Gastroesophageal sphincter (tissue), 4 donors: ENCODE measurements around the gene CHMP6. TPM values are rescaled to one million over a fixed set of nuclear protein-coding genes. Genes with fewer than 3 reads are reported as not detected.
"Not testable (repeated sequence)": the region's sequence is repeated elsewhere in the genome, so short reads cannot be mapped to it uniquely, and the experiment has no call there.

Source experiments
- ATAC-seq: fragments of 150-250 bp; one replicate; pipeline ENCODE4 v1.9.1; 2016; ENCODE audit warnings: mild to moderate bottlenecking, moderate library complexity
- H3K27ac ChIP-seq, 4 donors: fragments of 200-600 bp; sonication (generic) in 3 of 4; 1 replicate in 3 of 4; 2 replicates in 1 of 4; pipeline ENCODE4 v1.5.1; 2016 to 2019
- H3K27me3 ChIP-seq: fragments of 200-600 bp; sonication (generic); one replicate; pipeline ENCODE4 v1.5.1; 2019
- H3K36me3 ChIP-seq, 2 donors: fragments of 200-600 bp; sonication (generic); one replicate each; pipeline ENCODE4 v1.5.1; 2019; ENCODE audit warnings: control low read depth in 1 of 2
- H3K4me1 ChIP-seq, 3 donors: fragments of 200-600 bp; sonication (generic); 1 replicate in 2 of 3; 2 replicates in 1 of 3; pipeline ENCODE4 v1.5.1; 2016 to 2019; ENCODE audit warnings: control low read depth in 2 of 3
- H3K4me3 ChIP-seq, 2 donors: fragments of 200-600 bp; sonication (generic); one replicate each; pipeline ENCODE4 v1.5.1; 2019; ENCODE audit warnings: mild to moderate bottlenecking in 1 of 2, moderate library complexity in 1 of 2
- H3K9me3 ChIP-seq, 3 donors: fragments of 200-600 bp; sonication (generic); one replicate each; pipeline ENCODE4 v1.5.1; 2017 to 2019; ENCODE audit warnings: control low read depth in 2 of 3
- EP300 ChIP-seq: sonication (generic); formaldehyde crosslinking; IDR thresholded peaks from one replicate; pipeline ENCODE4 v1.6.1; 2017; ENCODE audit warnings: antibody characterized with exemption, mild to moderate bottlenecking
- POLR2A ChIP-seq, 2 donors: fragments of 450-650 bp; IDR thresholded peaks; one replicate each; pipeline ENCODE4 v1.6.1; 2017; ENCODE audit warnings: antibody characterized with exemption in 2 of 2, mild to moderate bottlenecking in 2 of 2, moderate library complexity in 1 of 2
- POLR2AphosphoS5 ChIP-seq: sonication (generic); formaldehyde crosslinking; IDR thresholded peaks from one replicate; pipeline ENCODE4 v1.6.1; 2017; ENCODE audit warnings: antibody characterized with exemption
- WGBS, 2 donors: methylation state at CpG; one replicate each; pipeline ENCODE4 v1.1.5; 2018; ENCODE audit warnings: low coverage in 1 of 2; 5-methylcytosine and 5-hydroxymethylcytosine counted together
- total RNA-seq, 4 donors: library from RNA; depleted of rRNA; stranded (reverse); fragments of >200 nt; gene quantifications; one replicate each; pipeline ENCODE4 v1.1.0, GENCODE V29; 2016
- TF ChIP-seq, protein P1 (sequence below), 4 experiments: fragments of 200-600 bp in 2 of 4; fragments of 450-650 bp in 2 of 4; sonication (generic) in 1 of 4; IDR thresholded peaks; one replicate each; pipeline ENCODE4 v1.5.1; 2017 to 2019; ENCODE audit warnings: antibody characterized with exemption in 4 of 4, mild to moderate bottlenecking in 2 of 4, moderate library complexity in 2 of 4

Gene CHMP6
- total RNA-seq, 4 donors from 2014 or later = 17.6 to 26.0 (median 19.0) TPM

DNA sequence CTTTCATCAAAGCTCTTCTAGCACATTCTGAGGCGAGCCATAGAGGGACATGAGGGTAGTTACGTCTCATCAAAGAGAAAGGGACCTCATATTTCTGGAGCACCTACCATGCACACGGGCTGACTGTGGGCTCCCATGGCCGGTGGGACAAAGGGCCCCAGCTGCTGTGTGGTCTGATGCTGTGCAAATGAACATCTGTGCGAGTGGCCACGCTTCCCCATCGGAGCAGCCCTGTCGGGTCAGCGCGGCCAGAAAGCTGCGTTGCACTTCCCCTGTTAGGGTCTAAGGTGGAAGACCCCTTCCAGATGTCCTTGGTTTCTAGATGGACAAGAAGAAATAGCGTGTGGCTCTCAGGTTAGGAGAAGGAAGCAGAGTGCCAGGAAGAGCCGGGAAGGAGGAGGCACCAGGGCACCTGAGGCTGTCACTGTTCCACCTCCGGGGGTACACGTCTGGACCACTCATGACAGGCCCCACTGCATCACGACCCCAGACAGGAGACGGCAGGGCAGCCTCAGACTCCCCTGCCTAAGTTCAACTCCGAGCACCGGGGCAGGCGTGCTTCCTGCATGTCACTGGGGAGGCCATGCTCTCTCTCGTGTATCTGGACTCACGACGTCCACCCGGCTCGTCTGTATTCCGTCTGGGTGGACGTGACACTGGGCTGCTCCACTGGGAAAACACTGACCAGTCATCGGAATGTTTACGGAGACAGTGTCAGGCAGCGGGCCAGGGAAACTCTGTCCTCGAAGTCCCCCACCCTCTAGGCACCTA lies 34.8 kb downstream of the CHMP6 start:
- Histone ChIP-seq H3K27me3 (peaks cover 38% of the 10 kb centered on the region), H3K4me1 (peaks cover 0 to 61% (median 24%) of the 10 kb centered on the region in 3 donors), H3K4me3 (peak overlapping the region in 1 of 2 donors; percentile 13), H3K9me3 (no peaks in the 10 kb centered on the region), H3K27ac (peak overlapping the region in 3 of 4 donors; percentile 63 to 74 (median 70)), H3K36me3 (peaks cover 0 to 9% of the 10 kb centered on the region in 2 donors)
- no peak for ATAC-seq
- WGBS, 2 donors = 33 to 53% methylated on average over 2 to 3 of the region's 31 CpGs
- TF ChIP-seq EP300 (no peak), POLR2AphosphoS5 (peak; percentile 23)

DNA sequence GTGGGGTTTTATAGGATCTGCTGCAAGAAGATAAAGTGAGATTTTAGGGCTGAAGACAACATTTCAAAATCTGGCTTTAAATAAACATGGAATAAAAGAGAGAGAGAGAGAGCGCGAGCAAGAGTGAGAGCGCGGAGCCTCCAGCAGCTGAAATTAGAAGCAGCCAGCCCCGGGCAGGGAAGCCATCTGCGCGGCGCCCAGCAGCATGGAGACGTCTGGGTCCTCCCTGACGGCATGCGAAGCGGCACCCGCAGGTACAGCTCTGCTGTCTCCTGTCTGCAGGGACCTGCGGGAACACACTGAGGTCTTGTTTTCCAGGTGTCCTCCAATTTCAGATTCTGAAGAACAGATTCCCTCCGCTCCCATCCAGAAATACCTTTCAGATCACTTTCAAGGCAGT lies 35.4 kb downstream of the CHMP6 start:
- ATAC-seq = no peak
- Histone ChIP-seq H3K36me3 (peaks cover 0 to 15% of the 10 kb centered on the region in 2 donors), H3K27me3 (peaks cover 38% of the 10 kb centered on the region), H3K4me3 (peak overlapping the region in 1 of 2 donors; percentile 13), H3K4me1 (peaks cover 0 to 55% (median 23%) of the 10 kb centered on the region in 3 donors), H3K27ac (peak overlapping the region in 2 of 4 donors; percentile 35 to 63), H3K9me3 (no peaks in the 10 kb centered on the region)
- 34 to 100% methylated on average over 1 to 14 of the region's 15 CpGs for WGBS, 2 donors
- no peak for TF ChIP-seq POLR2A (IDR thresholded peaks at IDR 0.05)
- peak; percentile 0 for TF ChIP-seq POLR2AphosphoS5

DNA sequence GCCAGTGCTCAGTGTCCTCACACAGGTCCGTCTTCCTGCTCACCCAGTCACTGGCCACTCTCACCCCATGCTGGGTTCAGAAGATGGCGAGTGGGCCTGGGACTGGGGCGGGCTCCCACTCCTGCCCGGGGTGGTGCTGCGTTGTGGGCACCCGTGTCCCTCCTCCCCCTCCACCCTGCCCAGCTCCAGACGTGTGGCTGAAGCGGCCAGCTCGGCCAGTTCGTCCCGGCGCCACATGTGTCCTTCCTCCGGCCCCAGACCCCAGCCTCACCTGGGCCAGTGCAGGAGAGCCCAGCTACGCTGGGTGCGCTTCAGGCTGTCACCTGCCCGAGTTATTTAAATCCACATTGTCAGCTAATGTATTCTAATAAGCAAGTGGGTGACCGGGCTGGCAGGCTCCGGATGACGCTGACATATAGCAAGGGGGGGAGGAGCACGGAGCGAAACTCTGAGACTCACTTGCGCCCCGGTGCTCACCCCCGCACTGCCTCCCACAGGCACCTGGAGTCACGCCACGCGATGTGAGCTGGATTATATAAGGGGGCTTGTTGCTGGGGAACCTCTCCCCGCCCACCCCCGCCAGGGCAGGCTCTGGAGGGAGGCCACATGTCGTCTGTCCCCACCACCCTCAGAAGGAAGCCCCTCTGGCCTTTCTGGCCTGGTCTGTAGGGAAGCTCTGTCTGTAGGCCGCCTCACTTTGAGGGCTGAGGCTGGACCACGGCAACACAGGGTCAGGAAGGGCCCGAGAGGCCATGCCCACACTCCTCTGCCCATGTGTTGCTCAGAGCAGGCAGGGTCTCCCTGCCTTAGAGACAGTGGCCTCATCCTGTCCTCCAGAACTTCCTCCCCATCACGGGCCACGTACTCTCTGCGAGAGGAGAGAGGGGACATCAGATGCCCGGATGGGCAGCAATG lies 36.2 kb downstream of the CHMP6 start:
- Histone ChIP-seq H3K4me3 (peak overlapping the region in 1 of 2 donors; percentile 13), H3K36me3 (peaks cover 0 to 23% of the 10 kb centered on the region in 2 donors), H3K27ac (no peak overlapping the region), H3K27me3 (peaks cover 38% of the 10 kb centered on the region), H3K9me3 (no peaks in the 10 kb centered on the region), H3K4me1 (peaks cover 0 to 58% (median 23%) of the 10 kb centered on the region in 3 donors)
- TF ChIP-seq EP300 (no peak), POLR2A (IDR thresholded peaks at IDR 0.05) (no peak), POLR2AphosphoS5 (no peak)
- TF ChIP-seq, protein P1, sequence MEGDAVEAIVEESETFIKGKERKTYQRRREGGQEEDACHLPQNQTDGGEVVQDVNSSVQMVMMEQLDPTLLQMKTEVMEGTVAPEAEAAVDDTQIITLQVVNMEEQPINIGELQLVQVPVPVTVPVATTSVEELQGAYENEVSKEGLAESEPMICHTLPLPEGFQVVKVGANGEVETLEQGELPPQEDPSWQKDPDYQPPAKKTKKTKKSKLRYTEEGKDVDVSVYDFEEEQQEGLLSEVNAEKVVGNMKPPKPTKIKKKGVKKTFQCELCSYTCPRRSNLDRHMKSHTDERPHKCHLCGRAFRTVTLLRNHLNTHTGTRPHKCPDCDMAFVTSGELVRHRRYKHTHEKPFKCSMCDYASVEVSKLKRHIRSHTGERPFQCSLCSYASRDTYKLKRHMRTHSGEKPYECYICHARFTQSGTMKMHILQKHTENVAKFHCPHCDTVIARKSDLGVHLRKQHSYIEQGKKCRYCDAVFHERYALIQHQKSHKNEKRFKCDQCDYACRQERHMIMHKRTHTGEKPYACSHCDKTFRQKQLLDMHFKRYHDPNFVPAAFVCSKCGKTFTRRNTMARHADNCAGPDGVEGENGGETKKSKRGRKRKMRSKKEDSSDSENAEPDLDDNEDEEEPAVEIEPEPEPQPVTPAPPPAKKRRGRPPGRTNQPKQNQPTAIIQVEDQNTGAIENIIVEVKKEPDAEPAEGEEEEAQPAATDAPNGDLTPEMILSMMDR (IDR thresholded peaks at IDR 0.05) = no peak
- ATAC-seq = no peak
- WGBS, 2 donors = 7 to 44% methylated on average over 1 to 3 of the region's 37 CpGs

DNA sequence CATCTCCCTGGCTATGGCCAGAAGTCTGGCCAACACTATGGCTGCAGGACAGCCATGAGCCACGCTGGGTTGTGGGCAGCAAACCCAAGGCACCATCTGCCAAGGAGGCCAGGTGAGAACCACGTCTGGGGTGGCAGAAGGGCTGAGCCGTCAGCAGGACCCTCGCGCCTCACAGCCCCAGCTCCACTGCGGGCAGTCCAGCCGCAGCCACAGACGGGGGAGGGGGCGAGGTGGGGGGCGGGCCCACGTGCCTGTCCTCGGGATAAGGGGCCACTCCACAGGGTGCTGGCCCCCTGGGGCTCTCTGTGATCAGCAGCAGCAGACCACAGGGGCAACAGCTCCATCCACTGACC lies 36.8 kb downstream of the CHMP6 start:
- no peak for ATAC-seq
- no peak for TF ChIP-seq POLR2A (IDR thresholded peaks at IDR 0.05)
- TF ChIP-seq, protein P1 (IDR thresholded peaks at IDR 0.05) = no peak
- no peak for TF ChIP-seq POLR2AphosphoS5
- TF ChIP-seq EP300 = no peak

DNA sequence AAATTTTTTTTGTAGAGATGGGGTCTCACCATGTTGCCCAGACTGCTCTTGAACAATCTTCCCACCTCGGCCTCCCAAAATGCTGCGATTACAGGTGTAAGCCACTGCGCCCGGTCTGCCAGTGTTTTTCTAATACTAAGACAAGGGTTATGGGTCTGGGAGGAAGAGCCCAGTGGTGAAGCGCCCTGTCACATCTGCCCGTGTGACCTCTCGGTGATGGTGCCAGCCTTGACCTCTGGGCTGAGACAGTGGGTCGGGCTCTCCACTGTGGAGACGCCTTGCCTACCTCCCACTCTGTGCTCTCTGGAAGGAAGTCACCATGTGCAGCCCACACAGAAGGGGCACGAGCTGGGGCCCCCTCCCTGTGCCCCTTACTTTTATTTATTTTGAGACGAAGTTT lies 38.2 kb downstream of the CHMP6 start:
- 97 to 100% methylated on average over 1 to 11 of the region's 11 CpGs for WGBS, 2 donors
- no peak overlapping the region for H3K27ac ChIP-seq
- no peak for TF ChIP-seq EP300
- no peak for TF ChIP-seq POLR2A (IDR thresholded peaks at IDR 0.05)
- TF ChIP-seq, protein P1 (IDR thresholded peaks at IDR 0.05) = no peak
- no peak for TF ChIP-seq POLR2AphosphoS5
- H3K4me1 ChIP-seq = peaks cover 0 to 58% (median 21%) of the 10 kb centered on the region in 3 donors
- peaks cover 0 to 25% of the 10 kb centered on the region in 2 donors for H3K36me3 ChIP-seq
- H3K27me3 ChIP-seq = peaks cover 38% of the 10 kb centered on the region
- ATAC-seq = no peak
- H3K4me3 ChIP-seq = no peak overlapping the region
- H3K9me3 ChIP-seq = no peaks in the 10 kb centered on the region

More for the DNA sequence above, 36.8 kb downstream of the CHMP6 start:
- Histone ChIP-seq H3K4me3 (no peak overlapping the region), H3K27ac (no peak overlapping the region), H3K4me1 (peaks cover 0 to 62% (median 21%) of the 10 kb centered on the region in 3 donors), H3K36me3 (peaks cover 0 to 25% of the 10 kb centered on the region in 2 donors), H3K27me3 (peaks cover 38% of the 10 kb centered on the region), H3K9me3 (no peaks in the 10 kb centered on the region)
- no CpG with 5 or more reads among the region's 12 CpGs for WGBS, 2 donors

DNA sequence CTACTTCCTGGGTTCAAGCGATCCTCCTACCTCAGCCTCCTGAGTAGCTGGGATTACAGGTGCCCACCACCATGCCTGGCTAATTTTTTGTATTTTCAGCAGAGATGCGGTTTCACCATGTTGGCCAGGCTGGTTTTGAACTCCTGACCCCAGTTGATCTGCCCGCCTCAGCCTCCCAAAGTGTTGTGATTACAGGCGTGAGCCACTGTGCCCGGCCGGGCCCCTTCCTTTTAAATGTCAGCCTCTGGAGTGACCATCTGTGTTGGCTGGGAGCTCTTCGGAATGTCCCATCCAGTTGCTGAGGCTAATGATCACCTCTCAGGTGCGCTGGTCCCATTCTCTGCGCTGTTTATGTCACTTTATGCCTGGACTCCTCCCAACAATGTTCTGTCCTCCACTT lies 38.7 kb downstream of the CHMP6 start:
- not testable (repeated sequence) for H3K9me3 ChIP-seq, H3K4me3 ChIP-seq, ATAC-seq, H3K27ac ChIP-seq
- H3K4me1 ChIP-seq = peaks cover 0 to 54% (median 21%) of the 10 kb centered on the region in 3 donors
- H3K36me3 ChIP-seq = peaks cover 0 to 25% of the 10 kb centered on the region in 2 donors
- peaks cover 38% of the 10 kb centered on the region for H3K27me3 ChIP-seq
- WGBS, 2 donors = 88 to 100% methylated on average over 1 to 6 of the region's 9 CpGs
